A549 (cell line): ENCODE measurements around the gene SPATA31D4. TPM values are rescaled to one million over a fixed set of nuclear protein-coding genes. Genes with fewer than 3 reads are reported as not detected.

Source experiments
- ATAC-seq, 2 experiments: fragments of 200-7000 bp in 1 of 2; fragments of >200 bp in 1 of 2; cut with Nextera tagmentation in 1 of 2; cut with Tn5 transposase in 1 of 2; 3 replicates each; pipeline versions ENCODE4 v1.8.0 to v1.9.1; 2018 to 2020; ENCODE audit warnings: mild to moderate bottlenecking in 1 of 2, moderate library complexity in 1 of 2
- CTCF ChIA-PET: fragments of 300-600 bp; sonication (Branson Sonifier 250); formaldehyde crosslinking; extraction: SDS; loops from one replicate; lab custom pipeline; 2021; ENCODE audit warnings: antibody characterized with exemption, inconsistent platforms; lab: Yijun Ruan, JAX
- POLR2A ChIA-PET: fragments of 350-600 bp; formaldehyde crosslinking; extraction: SDS; loops from one replicate; lab custom pipeline; 2021; ENCODE audit warnings: antibody characterized with exemption, inconsistent platforms; lab: Yijun Ruan, JAX
- DNase-seq, 2 experiments: peaks; one replicate each; pipeline versions ENCODE4 v3.0.0 to v3.0.0-alpha.2; 2011 to 2016; ENCODE audit warnings: low read depth in 1 of 2, low spot score in 1 of 2
- FAIRE-seq: peaks from 2 replicates; lab custom pipeline; 2011; peaks lifted over from hg19 to GRCh38; lab: Jason Lieb, UNC
- H3K27ac ChIP-seq, 2 experiments: fragments of >200 bp; sonication (Bioruptor Twin); formaldehyde crosslinking; 3 replicates each; pipeline ENCODE4 v1.5.1; 2016 to 2017
- H3K4me1 ChIP-seq: fragments of >200 bp; sonication (Bioruptor Twin); formaldehyde crosslinking; 3 replicates; pipeline ENCODE4 v1.6.1; 2016
- H3K4me2 ChIP-seq: fragments of >200 bp; sonication (Bioruptor Twin); formaldehyde crosslinking; 3 replicates; pipeline ENCODE4 v1.6.1; 2016
- H3K4me3 ChIP-seq: fragments of >200 bp; sonication (Bioruptor Twin); formaldehyde crosslinking; 3 replicates; pipeline ENCODE4 v1.5.1; 2016
- H3K9me3 ChIP-seq: fragments of >200 bp; sonication (Bioruptor Twin); formaldehyde crosslinking; 3 replicates; pipeline ENCODE4 v1.6.1; 2016
- BCL3 ChIP-seq: fragments of >200 bp; sonication (Bioruptor Twin); formaldehyde crosslinking; IDR thresholded peaks from 3 replicates; pipeline ENCODE4 v1.6.1; 2016
- CBX8 ChIP-seq: fragments of 200-600 bp; sonication (generic); IDR thresholded peaks from 2 replicates; pipeline ENCODE4 v1.6.1; 2016
- CHD2 ChIP-seq: fragments of 150-350 bp; IDR thresholded peaks from 2 replicates; pipeline ENCODE4 v1.6.1; 2014; ENCODE audit warnings: low read length; ENCODE audit not compliant: partially characterized antibody
- CHD4 ChIP-seq: fragments of 200-600 bp; sonication (generic); IDR thresholded peaks from 2 replicates; pipeline ENCODE4 v1.6.1; 2016; ENCODE audit warnings: antibody characterized with exemption, mild to moderate bottlenecking, borderline replicate concordance
- EHF ChIP-seq: fragments of 250-450 bp; sonication (Bioruptor Pico); IDR thresholded peaks from 2 replicates; pipeline ENCODE4 v1.5.0; 2020; ENCODE audit warnings: mild to moderate bottlenecking
- EHMT2 ChIP-seq: fragments of 200-600 bp; sonication (generic); IDR thresholded peaks from 2 replicates; pipeline ENCODE4 v1.6.1; 2016; ENCODE audit warnings: antibody characterized with exemption, low read depth, mild to moderate bottlenecking, moderate library complexity
- ESRRA ChIP-seq: fragments of 150-350 bp; IDR thresholded peaks from 2 replicates; pipeline ENCODE4 v1.6.1; 2014; ENCODE audit warnings: mild to moderate bottlenecking, low read length, borderline replicate concordance
- FOSL2 ChIP-seq, 2 experiments: fragments of 450-650 bp in 1 of 2; fragments of >200 bp in 1 of 2; sonication (Bioruptor Twin) in 1 of 2; formaldehyde crosslinking; IDR thresholded peaks; 2 replicates each; pipeline versions ENCODE4 v1.5.0 to v1.6.1; 2016 to 2020; ENCODE audit warnings: mild to moderate bottlenecking in 1 of 2, moderate library complexity in 1 of 2
- FOXS1 ChIP-seq: fragments of 250-450 bp; sonication (Bioruptor Pico); IDR thresholded peaks from 2 replicates; pipeline ENCODE4 v1.5.0; 2020; ENCODE audit warnings: mild to moderate bottlenecking, moderate library complexity
- HOXA7 ChIP-seq: fragments of 250-450 bp; sonication (Bioruptor Pico); IDR thresholded peaks from 2 replicates; pipeline ENCODE4 v1.5.0; 2020; ENCODE audit warnings: mild to moderate bottlenecking, moderate library complexity
- HOXB5 ChIP-seq: fragments of 250-450 bp; sonication (Bioruptor Pico); IDR thresholded peaks from 2 replicates; pipeline ENCODE4 v1.5.0; 2020; ENCODE audit warnings: mild to moderate bottlenecking, moderate library complexity
- JUNB ChIP-seq: fragments of >200 bp; sonication (Bioruptor Twin); formaldehyde crosslinking; IDR thresholded peaks from 2 replicates; pipeline ENCODE4 v1.6.1; 2016
- KDM1A ChIP-seq: fragments of 200-600 bp; sonication (generic); IDR thresholded peaks from 2 replicates; pipeline ENCODE4 v1.6.1; 2016; ENCODE audit warnings: low read depth, mild to moderate bottlenecking
- KDM5A ChIP-seq: fragments of 200-600 bp; sonication (generic); IDR thresholded peaks from 2 replicates; pipeline ENCODE4 v1.6.1; 2016; ENCODE audit warnings: antibody characterized with exemption, mild to moderate bottlenecking
- MAFK ChIP-seq: fragments of 450-650 bp; IDR thresholded peaks from 2 replicates; pipeline ENCODE4 v1.6.1; 2014; ENCODE audit not compliant: partially characterized antibody
- MYC ChIP-seq: IDR thresholded peaks from 2 replicates; pipeline ENCODE4 v1.6.1; 2012; ENCODE audit warnings: mild to moderate bottlenecking, inconsistent platforms, low read length, improper control_type of control experiment, borderline replicate concordance
- NPAS2 ChIP-seq: fragments of 250-450 bp; sonication (Bioruptor Pico); IDR thresholded peaks from 2 replicates; pipeline ENCODE4 v1.8.0; 2022; ENCODE audit warnings: mild to moderate bottlenecking, moderate library complexity, borderline replicate concordance
- PHF8 ChIP-seq: fragments of 200-600 bp; sonication (generic); IDR thresholded peaks from 2 replicates; pipeline ENCODE4 v1.6.1; 2016; ENCODE audit warnings: low read depth, mild to moderate bottlenecking, antibody characterized with exemption, moderate library complexity, borderline replicate concordance
- POLR2AphosphoS2 ChIP-seq: conservative IDR thresholded peaks from 2 replicates; pipeline ENCODE4 v1.6.1; 2012; ENCODE audit warnings: low read length, improper control_type of control experiment, inconsistent platforms
- RAD21 ChIP-seq, 2 experiments: fragments of >200 bp in 1 of 2; sonication (Bioruptor Twin) in 1 of 2; formaldehyde crosslinking in 1 of 2; IDR thresholded peaks in 1 of 2; conservative IDR thresholded peaks in 1 of 2; 2 replicates in 1 of 2; 3 replicates in 1 of 2; pipeline ENCODE4 v1.6.1; 2012 to 2018; ENCODE audit warnings: inconsistent platforms in 1 of 2
- RNF2 ChIP-seq: fragments of 200-600 bp; sonication (generic); IDR thresholded peaks from 2 replicates; pipeline ENCODE4 v1.6.1; 2016; ENCODE audit warnings: low read depth, mild to moderate bottlenecking, antibody characterized with exemption, moderate library complexity, borderline replicate concordance
- SMC3 ChIP-seq: fragments of >200 bp; sonication (Bioruptor Twin); formaldehyde crosslinking; IDR thresholded peaks from 3 replicates; pipeline ENCODE4 v1.6.1; 2018; ENCODE audit warnings: inconsistent platforms
- SREBF2 ChIP-seq: fragments of 450-650 bp; IDR thresholded peaks from 2 replicates; pipeline ENCODE4 v1.6.1; 2014; ENCODE audit warnings: mild to moderate bottlenecking, moderate library complexity
- ZC3H11A ChIP-seq: fragments of 450-650 bp; IDR thresholded peaks from 2 replicates; pipeline ENCODE4 v1.6.1; 2014; ENCODE audit warnings: antibody characterized with exemption, mild to moderate bottlenecking
- ZNF302 ChIP-seq: fragments of 250-450 bp; sonication (Bioruptor Pico); IDR thresholded peaks from 2 replicates; pipeline ENCODE4 v1.9.0; 2021; ENCODE audit warnings: inconsistent platforms, mild to moderate bottlenecking, moderate library complexity
- ZSCAN20 ChIP-seq: fragments of 250-450 bp; sonication (Bioruptor Pico); IDR thresholded peaks from 2 replicates; pipeline ENCODE4 v1.8.0; 2022; ENCODE audit warnings: mild to moderate bottlenecking, moderate library complexity
- WGBS: methylation state at CpG from one replicate; pipeline ENCODE4 v1.1.6; 2017; ENCODE audit errors: missing lambda C conversion rate; 5-methylcytosine and 5-hydroxymethylcytosine counted together
- polyA plus RNA-seq, 4 experiments: library from polyadenylated mRNA; depleted of rRNA in 3 of 4; stranded (reverse); fragments of >200 nt; fragmentation: RNase III in 1 of 4; extraction: RNeasy Plus Mini Kit Qiagen cat#74134 plus additional on column Dnase treatment in 1 of 4; gene quantifications; 2 replicates in 3 of 4; 3 replicates in 1 of 4; pipeline ENCODE4 v1.2.3, GENCODE V29; 2011 to 2017
- TF ChIP-seq, protein P1 (sequence below): fragments of 250-450 bp; sonication (Bioruptor Pico); IDR thresholded peaks from 2 replicates; pipeline ENCODE4 v1.5.0; 2021; ENCODE audit warnings: mild to moderate bottlenecking, moderate library complexity, borderline replicate concordance

Gene SPATA31D4
- polyA plus RNA-seq, 2 of the 4 experiments (the other 2 are of a cell fraction): not detected

- TF ChIP-seq RAD21 (conservative IDR thresholded peaks at IDR 0.05 in 1 of 2, IDR thresholded peaks at IDR 0.05 in 1 of 2) (no peak), HOXA7 (CRISPR knock-in tag) (no peak), JUNB (no peak), HOXB5 (CRISPR knock-in tag) (no peak), RNF2 (no peak), NPAS2 (CRISPR knock-in tag) (no peak), SREBF2 (no peak), ZSCAN20 (CRISPR knock-in tag) (no peak), MAFK (no peak)
Observed at GRCh38 chr9:81979196-81979595, 51.0 kb downstream of the SPATA31D4 start (continued).

GRCh38 chr9:81980568-81980967 lies 52.3 kb downstream of the SPATA31D4 start:
- FAIRE-seq: no peak
- no peak overlapping the region for H3K4me2 ChIP-seq
- CTCF ChIA-PET: no interaction called here
- H3K27ac ChIP-seq: no peak overlapping the region
- H3K4me3 ChIP-seq: no peak overlapping the region
- no peaks in the 10 kb centered on the region for H3K4me1 ChIP-seq
- no peak for ATAC-seq
- H3K9me3 ChIP-seq: no peaks in the 10 kb centered on the region
- POLR2A ChIA-PET: no interaction called here
- no peak for DNase-seq
- no peak for TF ChIP-seq KDM5A
- TF ChIP-seq RAD21 (conservative IDR thresholded peaks at IDR 0.05 in 1 of 2, IDR thresholded peaks at IDR 0.05 in 1 of 2): no peak
- no peak for TF ChIP-seq CHD2
- TF ChIP-seq, protein P1, sequence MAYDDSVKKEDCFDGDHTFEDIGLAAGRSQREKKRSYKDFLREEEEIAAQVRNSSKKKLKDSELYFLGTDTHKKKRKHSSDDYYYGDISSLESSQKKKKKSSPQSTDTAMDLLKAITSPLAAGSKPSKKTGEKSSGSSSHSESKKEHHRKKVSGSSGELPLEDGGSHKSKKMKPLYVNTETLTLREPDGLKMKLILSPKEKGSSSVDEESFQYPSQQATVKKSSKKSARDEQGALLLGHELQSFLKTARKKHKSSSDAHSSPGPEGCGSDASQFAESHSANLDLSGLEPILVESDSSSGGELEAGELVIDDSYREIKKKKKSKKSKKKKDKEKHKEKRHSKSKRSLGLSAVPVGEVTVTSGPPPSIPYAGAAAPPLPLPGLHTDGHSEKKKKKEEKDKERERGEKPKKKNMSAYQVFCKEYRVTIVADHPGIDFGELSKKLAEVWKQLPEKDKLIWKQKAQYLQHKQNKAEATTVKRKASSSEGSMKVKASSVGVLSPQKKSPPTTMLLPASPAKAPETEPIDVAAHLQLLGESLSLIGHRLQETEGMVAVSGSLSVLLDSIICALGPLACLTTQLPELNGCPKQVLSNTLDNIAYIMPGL (CRISPR knock-in tag): no peak
- no peak for TF ChIP-seq BCL3
- TF ChIP-seq POLR2AphosphoS2: no peak
- no peak for TF ChIP-seq MYC
- no peak for TF ChIP-seq ESRRA
- no peak for TF ChIP-seq CBX8
- no peak for TF ChIP-seq FOSL2 (IDR thresholded peaks at IDR 0.05)
- no peak for TF ChIP-seq FOSL2 (CRISPR knock-in tag; IDR thresholded peaks at IDR 0.05)
- no peak for TF ChIP-seq HOXB5 (CRISPR knock-in tag)
- TF ChIP-seq ZNF302 (CRISPR knock-in tag): no peak
- TF ChIP-seq ZC3H11A: no peak
- no peak for TF ChIP-seq EHF (CRISPR knock-in tag)
- TF ChIP-seq EHMT2: no peak
- no peak for TF ChIP-seq SMC3

GRCh38 chr9:81981883-81982282 lies 53.7 kb downstream of the SPATA31D4 start:
- WGBS: 77% methylated on average over 4 of the region's 4 CpGs
- ChIA-PET POLR2A (no interaction called here), CTCF (no interaction called here)
- no peak overlapping the region for H3K27ac ChIP-seq
- no peaks in the 10 kb centered on the region for H3K9me3 ChIP-seq
- H3K4me3 ChIP-seq: no peak overlapping the region
- no peaks in the 10 kb centered on the region for H3K4me1 ChIP-seq
- no peak for TF ChIP-seq HOXB5 (CRISPR knock-in tag)
- no peak for TF ChIP-seq RNF2
- no peak for TF ChIP-seq JUNB
- TF ChIP-seq KDM1A: no peak
- TF ChIP-seq FOXS1 (CRISPR knock-in tag): no peak
- no peak for TF ChIP-seq CHD4
- no peak for TF ChIP-seq PHF8
- TF ChIP-seq MYC: no peak
- no peak for DNase-seq
- ATAC-seq: no peak
- no peak for FAIRE-seq
- H3K4me2 ChIP-seq: no peak overlapping the region
